HEK293T (cell line): ENCODE measurements around the gene MAN1C1.
"Not testable (repeated sequence)": the region's sequence is repeated elsewhere in the genome, so short reads cannot be mapped to it uniquely, and the experiment has no call there.

Experiments
- CTCF ChIA-PET: fragments of 350-600 bp; formaldehyde crosslinking; extraction: SDS; loops from one replicate; lab custom pipeline; 2021; ENCODE audit warnings: antibody characterized with exemption, inconsistent platforms; lab: Yijun Ruan, JAX
- POLR2A ChIA-PET: fragments of 350-600 bp; formaldehyde crosslinking; extraction: SDS; loops from one replicate; lab custom pipeline; 2020; ENCODE audit warnings: antibody characterized with exemption, inconsistent platforms; lab: Yijun Ruan, JAX
- DNase-seq: peaks from one replicate; pipeline ENCODE4 v3.0.0; 2012; ENCODE audit warnings: mixed read lengths; ENCODE audit errors: extremely low spot score
- ARNT ChIP-seq: fragments of 450-650 bp; IDR thresholded peaks from 2 replicates; pipeline ENCODE4 v1.6.1; 2017; ENCODE audit warnings: mild to moderate bottlenecking
- BHLHE40 ChIP-seq: fragments of 450-650 bp; IDR thresholded peaks from 2 replicates; pipeline ENCODE4 v1.6.1; 2016; ENCODE audit warnings: mild to moderate bottlenecking, moderate library complexity, borderline replicate concordance
- CTBP1 ChIP-seq: fragments of 450-650 bp; IDR thresholded peaks from 2 replicates; pipeline ENCODE4 v1.6.1; 2016; ENCODE audit warnings: borderline replicate concordance
- ELF4 ChIP-seq: fragments of 450-650 bp; IDR thresholded peaks from 2 replicates; pipeline ENCODE4 v1.6.1; 2017; ENCODE audit warnings: antibody characterized with exemption
- FOXA1 ChIP-seq: fragments of 450-650 bp; IDR thresholded peaks from 2 replicates; pipeline ENCODE4 v1.6.1; 2016; ENCODE audit warnings: mild to moderate bottlenecking
- FOXK2 ChIP-seq: fragments of 450-650 bp; IDR thresholded peaks from 2 replicates; pipeline ENCODE4 v1.6.1; 2016; ENCODE audit warnings: mild to moderate bottlenecking
- FOXM1 ChIP-seq: fragments of 450-650 bp; IDR thresholded peaks from 2 replicates; pipeline ENCODE4 v1.6.1; 2017; ENCODE audit warnings: mild to moderate bottlenecking, borderline replicate concordance
- HDGF ChIP-seq: fragments of 450-650 bp; IDR thresholded peaks from 2 replicates; pipeline ENCODE4 v1.6.1; 2017; ENCODE audit warnings: antibody characterized with exemption, borderline replicate concordance
- L3MBTL2 ChIP-seq: fragments of 450-650 bp; conservative IDR thresholded peaks from 2 replicates; pipeline ENCODE4 v1.6.1; 2016; ENCODE audit warnings: mild to moderate bottlenecking
- LEF1 ChIP-seq: fragments of 450-650 bp; IDR thresholded peaks from 2 replicates; pipeline ENCODE4 v1.6.1; 2017; ENCODE audit warnings: mild to moderate bottlenecking, borderline replicate concordance
- NFRKB ChIP-seq: fragments of 450-650 bp; IDR thresholded peaks from 2 replicates; pipeline ENCODE4 v1.6.1; 2016; ENCODE audit warnings: mild to moderate bottlenecking, moderate library complexity
- PKNOX1 ChIP-seq: fragments of 450-650 bp; IDR thresholded peaks from 2 replicates; pipeline ENCODE4 v1.6.1; 2016
- SP1 ChIP-seq: fragments of 450-650 bp; IDR thresholded peaks from 2 replicates; pipeline ENCODE4 v1.6.1; 2017
- SUZ12 ChIP-seq: fragments of 450-650 bp; IDR thresholded peaks from 2 replicates; pipeline ENCODE4 v1.6.1; 2016; ENCODE audit warnings: mild to moderate bottlenecking
- TARDBP ChIP-seq: fragments of 450-650 bp; IDR thresholded peaks from 2 replicates; pipeline ENCODE4 v1.6.1; 2016
- ZNF384 ChIP-seq: fragments of 450-650 bp; IDR thresholded peaks from 2 replicates; pipeline ENCODE4 v1.6.1; 2016

MAN1C1 gene

GRCh38 chr1:25587290-25587689, 29.3 kb upstream of the MAN1C1 start:
- ChIA-PET POLR2A (no interaction called here), CTCF (no interaction called here)
- TF ChIP-seq SUZ12, result no peak
- no peak for TF ChIP-seq LEF1
- no peak for TF ChIP-seq HDGF
- TF ChIP-seq NFRKB, result no peak
- TF ChIP-seq TARDBP, result no peak
- no peak for TF ChIP-seq L3MBTL2
- no peak for DNase-seq

- CTCF ChIA-PET, DNase-seq, POLR2A ChIA-PET: not testable (repeated sequence)
Observed at GRCh38 chr1:25588224-25588623, 28.4 kb upstream of the MAN1C1 start.

GRCh38 chr1:25588786-25589185, 27.8 kb upstream of the MAN1C1 start:
- POLR2A ChIA-PET, DNase-seq, CTCF ChIA-PET: not testable (repeated sequence)

GRCh38 chr1:25590096-25590824, 26.3 kb upstream of the MAN1C1 start:
- TF ChIP-seq NFRKB (no peak), FOXA1 (no peak), CTBP1 (no peak), ARNT (no peak), TARDBP (no peak), PKNOX1 (no peak), SP1 (no peak), BHLHE40 (no peak), FOXM1 (no peak), HDGF (no peak), SUZ12 (no peak), ELF4 (no peak)
- CTCF ChIA-PET, result interaction anchor here (0.6 to 1.0 kb wide), 2 partner anchors 35 to 185 kb away, joined by 3 read pairs; no protein-coding TSS in a partner anchor
- POLR2A ChIA-PET, result no interaction called here
- no peak for DNase-seq

GRCh38 chr1:25593861-25594260, 22.7 kb upstream of the MAN1C1 start:
- ChIA-PET CTCF (interaction anchor here (0.6 to 1.9 kb wide), 3 partner anchors 21 to 1217 kb away, joined by 3 to 8 read pairs (median 4); no protein-coding TSS in a partner anchor), POLR2A (no interaction called here)
- DNase-seq, result no peak
- TF ChIP-seq NFRKB (no peak), PKNOX1 (no peak), ZNF384 (no peak), HDGF (no peak), ELF4 (no peak), FOXK2 (no peak), LEF1 (no peak), ARNT (no peak), TARDBP (no peak), BHLHE40 (no peak), L3MBTL2 (no peak), FOXA1 (no peak), FOXM1 (no peak), SUZ12 (no peak), SP1 (no peak), CTBP1 (no peak)

GRCh38 chr1:25594971-25595370, 21.6 kb upstream of the MAN1C1 start:
- no peak for DNase-seq
- ChIA-PET POLR2A (no interaction called here), CTCF (interaction anchor here (1.9 kb wide), 1 partner anchor 22 kb away, joined by 8 read pairs; no protein-coding TSS in a partner anchor)
- TF ChIP-seq FOXK2 (no peak), LEF1 (no peak), ARNT (no peak), NFRKB (no peak), ELF4 (no peak), FOXA1 (no peak), ZNF384 (no peak), FOXM1 (no peak), PKNOX1 (no peak), CTBP1 (no peak)

- DNase-seq, CTCF ChIA-PET, POLR2A ChIA-PET: not testable (repeated sequence)
Observed at GRCh38 chr1:25596641-25597040, 19.9 kb upstream of the MAN1C1 start.
